NB4 (cell line): ENCODE measurements around the gene SEMA3A.

Experiments
- DNase-seq: peaks from one replicate; pipeline ENCODE4 v3.0.0; 2010; ENCODE audit warnings: low read depth
- H3K4me3 ChIP-seq: one replicate; pipeline ENCODE4 v1.5.1; 2011; ENCODE audit warnings: mild to moderate bottlenecking, low read depth, low read length, moderate library complexity
- CTCF ChIP-seq: IDR thresholded peaks from one replicate; pipeline ENCODE4 v1.5.1; 2012; ENCODE audit warnings: low read depth, low read length
- MAX ChIP-seq: IDR thresholded peaks from 2 replicates; pipeline ENCODE4 v1.6.1; 2011; ENCODE audit warnings: low read depth, low read length
- MYC ChIP-seq: IDR thresholded peaks from 2 replicates; pipeline ENCODE4 v1.6.1; 2011; ENCODE audit warnings: low read depth, low read length
- POLR2A ChIP-seq: IDR thresholded peaks from 2 replicates; pipeline ENCODE4 v1.6.1; 2011; ENCODE audit warnings: mild to moderate bottlenecking; ENCODE audit not compliant: insufficient read length; ENCODE audit errors: extremely low read depth

The SEMA3A gene

GRCh38 chr7:83931968-83932367, 262.6 kb downstream of the SEMA3A start:
- no peak overlapping the region for H3K4me3 ChIP-seq
- TF ChIP-seq MAX (no peak), POLR2A (no peak), CTCF (no peak)
- no peak for DNase-seq

GRCh38 chr7:83930262-83930661, 264.3 kb downstream of the SEMA3A start:
- no peak overlapping the region for H3K4me3 ChIP-seq
- no peak for TF ChIP-seq MYC
- TF ChIP-seq POLR2A: no peak
- TF ChIP-seq MAX: no peak
- TF ChIP-seq CTCF: no peak
- peak; percentile 22 for DNase-seq

GRCh38 chr7:83925860-83926259, 268.7 kb downstream of the SEMA3A start:
- DNase-seq: no peak
- no peak overlapping the region for H3K4me3 ChIP-seq
- no peak for TF ChIP-seq POLR2A
- no peak for TF ChIP-seq MAX
- TF ChIP-seq CTCF: no peak
- no peak for TF ChIP-seq MYC

- TF ChIP-seq POLR2A (no peak), MAX (no peak), CTCF (no peak), MYC (no peak)
- H3K4me3 ChIP-seq: no peak overlapping the region
- DNase-seq: no peak
These were observed 272.5 kb downstream of the SEMA3A start for GRCh38 chr7:83921941-83922607.

GRCh38 chr7:83921271-83921940, 273.2 kb downstream of the SEMA3A start:
- TF ChIP-seq CTCF (no peak), MYC (no peak), MAX (no peak), POLR2A (no peak)
- no peak overlapping the region for H3K4me3 ChIP-seq
- no peak for DNase-seq
